Glutamatergic neuron (in vitro differentiated cells): ENCODE measurements around the gene PROS1. TPM values are rescaled to one million over a fixed set of nuclear protein-coding genes. Genes with fewer than 3 reads are reported as not detected.
A peak's percentile ranks its signal among the peaks of the same experiment; 100 is the strongest.

Experiments
- DNase-seq: peaks from one replicate; pipeline ENCODE4 v3.0.0; 2022
- H3K27ac Mint-ChIP-seq: one replicate; pipeline ENCODE4 v1.8.0; 2020; ENCODE audit warnings: mild to moderate bottlenecking, mixed read lengths, inconsistent platforms; ENCODE audit not compliant: unreplicated experiment
- H3K27me3 Mint-ChIP-seq: one replicate; pipeline ENCODE4 v1.8.0; 2020; ENCODE audit warnings: mild to moderate bottlenecking, moderate library complexity, mixed read lengths, inconsistent platforms; ENCODE audit not compliant: unreplicated experiment
- H3K36me3 Mint-ChIP-seq: one replicate; pipeline ENCODE4 v1.8.0; 2020; ENCODE audit warnings: mild to moderate bottlenecking, mixed read lengths, inconsistent platforms; ENCODE audit not compliant: unreplicated experiment
- H3K4me1 Mint-ChIP-seq: one replicate; pipeline ENCODE4 v1.8.0; 2020; ENCODE audit warnings: mild to moderate bottlenecking, low read depth, mixed read lengths, inconsistent platforms; ENCODE audit not compliant: unreplicated experiment
- H3K4me3 Mint-ChIP-seq: one replicate; pipeline ENCODE4 v1.8.0; 2020; ENCODE audit warnings: mild to moderate bottlenecking, mixed read lengths, inconsistent platforms; ENCODE audit not compliant: unreplicated experiment
- H3K9me3 Mint-ChIP-seq: one replicate; pipeline ENCODE4 v1.8.0; 2020; ENCODE audit warnings: mild to moderate bottlenecking, moderate library complexity, mixed read lengths, inconsistent platforms; ENCODE audit not compliant: unreplicated experiment
- CTCF ChIP-seq: fragments of 200-600 bp; sonication (generic); IDR thresholded peaks from one replicate; pipeline ENCODE4 v1.5.0; 2021; ENCODE audit not compliant: partially characterized antibody, unreplicated experiment
- total RNA-seq: library from RNA; stranded (reverse); fragmentation: NEBNext Ultra II Directional; extraction: Animal tissue kit (Norgen Biotek cat#: 25700); gene quantifications from one replicate; pipeline ENCODE4 v1.2.1, GENCODE V29; 2021; ENCODE audit not compliant: unreplicated experiment

Gene PROS1
- total RNA-seq, 1 donor from 2014 or later = 4.9 TPM

GRCh38 chr3:93988764-93989163 lies 15.1 kb upstream of the PROS1 start:
- no peak for DNase-seq
- no peak for TF ChIP-seq CTCF
- no peak overlapping the region for H3K4me3 Mint-ChIP-seq
- H3K36me3 Mint-ChIP-seq = no peaks in the 10 kb centered on the region
- no peaks in the 10 kb centered on the region for H3K9me3 Mint-ChIP-seq
- no peaks in the 10 kb centered on the region for H3K27me3 Mint-ChIP-seq
- H3K27ac Mint-ChIP-seq = no peak overlapping the region
- no peaks in the 10 kb centered on the region for H3K4me1 Mint-ChIP-seq

GRCh38 chr3:93988283-93988682 lies 14.6 kb upstream of the PROS1 start:
- no peaks in the 10 kb centered on the region for H3K9me3 Mint-ChIP-seq
- H3K27ac Mint-ChIP-seq = no peak overlapping the region
- no peaks in the 10 kb centered on the region for H3K4me1 Mint-ChIP-seq
- no peak for TF ChIP-seq CTCF
- H3K27me3 Mint-ChIP-seq = no peaks in the 10 kb centered on the region
- no peak for DNase-seq
- H3K36me3 Mint-ChIP-seq = no peaks in the 10 kb centered on the region
- no peak overlapping the region for H3K4me3 Mint-ChIP-seq

- H3K4me1 Mint-ChIP-seq = peaks cover 4% of the 10 kb centered on the region
- no peaks in the 10 kb centered on the region for H3K36me3 Mint-ChIP-seq
- no peak overlapping the region for H3K27ac Mint-ChIP-seq
- H3K4me3 Mint-ChIP-seq = no peak overlapping the region
- TF ChIP-seq CTCF = no peak
- no peak for DNase-seq
- peaks cover under 1% of the 10 kb centered on the region for H3K27me3 Mint-ChIP-seq
- peaks cover under 1% of the 10 kb centered on the region for H3K9me3 Mint-ChIP-seq
These were observed 10.9 kb upstream of the PROS1 start for GRCh38 chr3:93984618-93985017.

GRCh38 chr3:93983408-93983807 lies 9.7 kb upstream of the PROS1 start:
- peaks cover 7% of the 10 kb centered on the region for H3K4me1 Mint-ChIP-seq
- no peak for DNase-seq
- peaks cover 2% of the 10 kb centered on the region for H3K9me3 Mint-ChIP-seq
- no peak for TF ChIP-seq CTCF
- no peak overlapping the region for H3K27ac Mint-ChIP-seq
- H3K4me3 Mint-ChIP-seq = no peak overlapping the region
- peaks cover 2% of the 10 kb centered on the region for H3K27me3 Mint-ChIP-seq
- H3K36me3 Mint-ChIP-seq = no peaks in the 10 kb centered on the region

GRCh38 chr3:93981649-93982048 lies 8.0 kb upstream of the PROS1 start:
- Mint-ChIP-seq H3K27ac (no peak overlapping the region), H3K4me1 (peaks cover 7% of the 10 kb centered on the region)

More at GRCh38 chr3:93981649-93982048, 8.0 kb upstream of the PROS1 start:
- no peaks in the 10 kb centered on the region for H3K36me3 Mint-ChIP-seq
- H3K4me3 Mint-ChIP-seq = peak overlapping the region; percentile 92
- TF ChIP-seq CTCF = no peak
- H3K9me3 Mint-ChIP-seq = peaks cover 2% of the 10 kb centered on the region
- no peak for DNase-seq
- peaks cover 2% of the 10 kb centered on the region for H3K27me3 Mint-ChIP-seq
